GM10248 (cell line): ENCODE data around the gene PIGP.
"Not testable (repeated sequence)": the region's sequence is repeated elsewhere in the genome, so short reads cannot be mapped to it uniquely, and the experiment has no call there.

Source experiments
- CTCF ChIA-PET: fragments of 300-600 bp; sonication (Branson Sonifier 250); formaldehyde crosslinking; extraction: SDS; loops from one replicate; lab custom pipeline; 2021; ENCODE audit warnings: antibody characterized with exemption; lab: Yijun Ruan, JAX
- POLR2A ChIA-PET: fragments of 350-650 bp; sonication (Branson Sonifier 250); formaldehyde crosslinking; extraction: SDS; loops from one replicate; lab custom pipeline; 2020; ENCODE audit warnings: antibody characterized with exemption; lab: Yijun Ruan, JAX
- DNase-seq: peaks from one replicate; pipeline ENCODE4 v3.0.0; 2012; ENCODE audit errors: extremely low spot score
- CTCF ChIP-seq: IDR thresholded peaks from 2 replicates; pipeline ENCODE4 v1.5.1; 2012; ENCODE audit warnings: mild to moderate bottlenecking, low read depth; ENCODE audit errors: extremely low read depth, missing control alignments, control extremely low read depth

PIGP gene

GRCh38 chr21:37072988-37073416 is at the start of gene PIGP, which contains the start of gene TTC3:
Gene PIGP, minus strand, starts transcription at chr21:37073071. Its CDS starts 556 bp downstream, at chr21:37072515.
Gene TTC3, plus strand, starts transcription at chr21:37073254. Its CDS starts 14,004 bp downstream, at chr21:37087258.
- peak; percentile 98 for DNase-seq
- TF ChIP-seq CTCF, result no peak
- ChIA-PET CTCF (no interaction called here), POLR2A (no interaction called here)

GRCh38 chr21:37119421-37120218 is 46.7 kb upstream of the PIGP start:
- ChIA-PET POLR2A (no interaction called here), CTCF (interaction anchor here (1.0 to 1.1 kb wide), 2 partner anchors 37 to 344 kb away, joined by 3 read pairs; no protein-coding TSS in a partner anchor)

GRCh38 chr21:37118187-37118826 is 45.4 kb upstream of the PIGP start:
- no peak for TF ChIP-seq CTCF
- ChIA-PET CTCF (no interaction called here), POLR2A (no interaction called here)
- DNase-seq, result no peak

More at GRCh38 chr21:37119421-37120218, 46.7 kb upstream of the PIGP start:
- peak; percentile 4 for TF ChIP-seq CTCF
- no peak for DNase-seq

- no peak for DNase-seq
- ChIA-PET CTCF (interaction anchor here (0.7 kb wide), 1 partner anchor 9 kb away, joined by 3 read pairs; no protein-coding TSS in a partner anchor), POLR2A (no interaction called here)
- no peak for TF ChIP-seq CTCF
Measured at GRCh38 chr21:37117204-37117603, 44.3 kb upstream of the PIGP start.

GRCh38 chr21:37116459-37116858 is 43.6 kb upstream of the PIGP start:
- DNase-seq, POLR2A ChIA-PET: not testable (repeated sequence)
- CTCF ChIA-PET, result interaction anchor here (0.7 kb wide), 1 partner anchor 10 kb away, joined by 3 read pairs; no protein-coding TSS in a partner anchor

- DNase-seq, CTCF ChIA-PET, POLR2A ChIA-PET: not testable (repeated sequence)
Measured at GRCh38 chr21:37114301-37114700, 41.4 kb upstream of the PIGP start.

GRCh38 chr21:37111029-37111428 is 38.2 kb upstream of the PIGP start:
- DNase-seq, POLR2A ChIA-PET, CTCF ChIA-PET: not testable (repeated sequence)

GRCh38 chr21:37106998-37107397 is 34.1 kb upstream of the PIGP start:
- POLR2A ChIA-PET, result no interaction called here
- TF ChIP-seq CTCF, result no peak
- CTCF ChIA-PET, result no interaction called here
- DNase-seq, result no peak

- CTCF ChIA-PET, DNase-seq, POLR2A ChIA-PET: not testable (repeated sequence)
Measured at GRCh38 chr21:37102746-37103145, 29.9 kb upstream of the PIGP start.
